Testis (tissue), 3 donors: Measurements from ENCODE around the gene ESPN. TPM values are rescaled to one million over a fixed set of nuclear protein-coding genes. Genes with fewer than 3 reads are reported as not detected.
A peak's percentile ranks its signal among the peaks of the same experiment; 100 is the strongest.

Experiments
- DNase-seq: peaks from one replicate; pipeline ENCODE4 v3.0.0-alpha.2; 2019
- H3K27ac ChIP-seq, 2 donors: fragments of 200-600 bp; sonication (generic); one replicate each; pipeline ENCODE4 v1.5.1; 2019
- H3K27me3 ChIP-seq: fragments of 200-600 bp; sonication (generic); one replicate; pipeline ENCODE4 v1.5.1; 2019
- H3K36me3 ChIP-seq: fragments of 200-600 bp; sonication (generic); one replicate; pipeline ENCODE4 v1.5.1; 2017; ENCODE audit warnings: low read depth; ENCODE audit errors: missing control alignments
- H3K4me1 ChIP-seq: fragments of 200-600 bp; sonication (generic); one replicate; pipeline ENCODE4 v1.5.1; 2019
- H3K4me3 ChIP-seq, 2 donors: fragments of 200-600 bp; sonication (generic); one replicate each; pipeline ENCODE4 v1.5.1; 2017 to 2019
- H3K9me3 ChIP-seq: fragments of 200-600 bp; sonication (generic); one replicate; pipeline ENCODE4 v1.5.1; 2017
- CTCF ChIP-seq, 3 experiments: fragments of 450-650 bp in 2 of 3; fragments of 200-600 bp in 1 of 3; sonication (generic) in 1 of 3; IDR thresholded peaks; one replicate each; pipeline ENCODE4 v1.5.1; 2016 to 2019; ENCODE audit warnings: antibody characterized with exemption in 3 of 3, mild to moderate bottlenecking in 2 of 3, moderate library complexity in 1 of 3
- POLR2A ChIP-seq: fragments of 450-650 bp; IDR thresholded peaks from one replicate; pipeline ENCODE4 v1.6.1; 2017; ENCODE audit warnings: antibody characterized with exemption, mild to moderate bottlenecking, moderate library complexity
- WGBS, 2 donors: methylation state at CpG; one replicate each; pipeline ENCODE4 v1.1.5; 2018; 5-methylcytosine and 5-hydroxymethylcytosine counted together
- intact Hi-C: fragments of 100-400 bp; cut with DNase I; formaldehyde crosslinking; loops from one replicate; pipeline ENCODE4 v1.15.1; 2023; ENCODE audit warnings: low total_unique reads
- polyA plus RNA-seq: library from polyadenylated mRNA; stranded (reverse); fragments of 350-450 nt; fragmentation: Illumina TruSeq; extraction: RNeasy Lipid Tissue Mini Kit (QIAGEN cat#74804); gene quantifications from one replicate; pipeline ENCODE4 v1.2.3, GENCODE V29; 2014; ENCODE audit warnings: low read depth, low replicate concordance; ENCODE audit not compliant: insufficient read depth
- total RNA-seq, 2 donors: library from RNA; depleted of rRNA; stranded (reverse); fragments of >200 nt; gene quantifications; one replicate each; pipeline ENCODE4 v1.2.3, GENCODE V29; 2016

The ESPN gene
- total and polyA plus RNA-seq, 3 donors from 2014 or later: 270 to 404 (median 396) TPM

- intact Hi-C loops: no loop called here
- Histone ChIP-seq H3K4me3 (no peak overlapping the region), H3K27ac (no peak overlapping the region), H3K36me3 (no peaks in the 10 kb centered on the region), H3K9me3 (no peaks in the 10 kb centered on the region), H3K27me3 (no peaks in the 10 kb centered on the region), H3K4me1 (peaks cover 17% of the 10 kb centered on the region)
- TF ChIP-seq POLR2A (no peak), CTCF (IDR thresholded peaks at IDR 0.05) (no peak)
- 89 to 92% methylated on average over 13 to 14 of the region's 14 CpGs for WGBS, 2 donors
- DNase-seq: no peak
Observed at GRCh38 chr1:6487804-6488484, 63.4 kb downstream of the ESPN start.

- Histone ChIP-seq H3K36me3 (no peaks in the 10 kb centered on the region), H3K27me3 (no peaks in the 10 kb centered on the region), H3K4me1 (peaks cover 17% of the 10 kb centered on the region), H3K27ac (no peak overlapping the region), H3K4me3 (no peak overlapping the region), H3K9me3 (no peaks in the 10 kb centered on the region)
- DNase-seq: no peak
- no peak for TF ChIP-seq CTCF (IDR thresholded peaks at IDR 0.05)
- no peak for TF ChIP-seq POLR2A
- intact Hi-C loops: no loop called here
- 91 to 100% methylated on average over 4 to 13 of the region's 13 CpGs for WGBS, 2 donors
Observed at GRCh38 chr1:6488602-6489382, 64.2 kb downstream of the ESPN start.

- Histone ChIP-seq H3K9me3 (no peaks in the 10 kb centered on the region), H3K27ac (no peak overlapping the region), H3K4me3 (no peak overlapping the region), H3K36me3 (no peaks in the 10 kb centered on the region), H3K4me1 (peaks cover 17% of the 10 kb centered on the region), H3K27me3 (no peaks in the 10 kb centered on the region)
- 70 to 85% methylated on average over 9 of the region's 9 CpGs for WGBS, 2 donors
- intact Hi-C loops: no loop called here
- no peak for DNase-seq
- TF ChIP-seq CTCF (IDR thresholded peaks at IDR 0.05): no peak
- no peak for TF ChIP-seq POLR2A
Observed at GRCh38 chr1:6489383-6489765, 64.8 kb downstream of the ESPN start.

- H3K27me3 ChIP-seq: no peaks in the 10 kb centered on the region
- TF ChIP-seq POLR2A (no peak), CTCF (IDR thresholded peaks at IDR 0.05) (peak; percentile 43 to 90 (median 78))
- no peaks in the 10 kb centered on the region for H3K36me3 ChIP-seq
- H3K9me3 ChIP-seq: no peaks in the 10 kb centered on the region
- H3K4me1 ChIP-seq: peaks cover 17% of the 10 kb centered on the region
- intact Hi-C loops: no loop called here
- H3K27ac ChIP-seq: no peak overlapping the region
- peak overlapping the region; percentile 55 to 66 for H3K4me3 ChIP-seq
- whole genome bisulfite sequencing, 2 donors: 5 to 16% methylated on average over 4 to 17 of the region's 21 CpGs
- peak; percentile 74 for DNase-seq
Observed at GRCh38 chr1:6489799-6490180, 65.2 kb downstream of the ESPN start.
